Common myeloid progenitor, CD34-positive (primary cell): ENCODE measurements around the gene FRMD4B.

Experiments
- CTCF ChIA-PET: fragments of 350-600 bp; sonication (Branson Sonifier 250); formaldehyde crosslinking; loops from one replicate; lab custom pipeline; 2021; ENCODE audit warnings: antibody characterized with exemption; lab: Charles Lee
- POLR2A ChIA-PET: fragments of 350-600 bp; sonication (Branson Sonifier 250); formaldehyde crosslinking; loops from one replicate; lab custom pipeline; 2021; ENCODE audit warnings: antibody characterized with exemption; lab: Charles Lee
- DNase-seq, 3 donors: peaks; one replicate each; pipeline versions ENCODE4 v3.0.0 to v3.0.0-alpha.2; 2013
- H3K27ac ChIP-seq, 2 experiments: 1 replicate in 1 of 2; 2 replicates in 1 of 2; pipeline ENCODE4 v1.7.0; 2013; ENCODE audit warnings: inconsistent platforms in 2 of 2, low read length in 2 of 2, mild to moderate bottlenecking in 2 of 2, low read depth in 1 of 2, moderate library complexity in 1 of 2; ENCODE audit not compliant: severe bottlenecking in 2 of 2, insufficient read depth in 1 of 2, poor library complexity in 1 of 2
- H3K27me3 ChIP-seq, 5 experiments: replicated peaks in 2 of 5; 1 replicate in 3 of 5; 2 replicates in 2 of 5; pipeline versions ENCODE4 v1.6.1 to v1.7.0; 2013; ENCODE audit warnings: low read length in 4 of 5, mild to moderate bottlenecking in 2 of 5, moderate library complexity in 2 of 5, inconsistent platforms in 1 of 5; ENCODE audit not compliant: insufficient read depth in 5 of 5, control insufficient read depth in 4 of 5
- H3K36me3 ChIP-seq, 4 experiments: 1 replicate in 2 of 4; 2 replicates in 2 of 4; pipeline versions ENCODE4 v1.6.1 to v1.7.0; 2013; ENCODE audit warnings: low read length in 3 of 4, control low read depth in 1 of 4, mild to moderate bottlenecking in 1 of 4; ENCODE audit not compliant: control insufficient read depth in 4 of 4, insufficient read depth in 4 of 4
- H3K4me1 ChIP-seq, 4 experiments: 1 replicate in 3 of 4; 2 replicates in 1 of 4; pipeline versions ENCODE4 v1.6.1 to v1.7.1; 2013; ENCODE audit warnings: low read length in 3 of 4, mild to moderate bottlenecking in 3 of 4, control low read depth in 1 of 4, inconsistent platforms in 1 of 4, moderate library complexity in 1 of 4; ENCODE audit not compliant: control insufficient read depth in 4 of 4, insufficient read depth in 4 of 4; ENCODE audit errors: control extremely low read depth in 1 of 4
- H3K4me3 ChIP-seq, 7 experiments: 1 replicate in 4 of 7; 2 replicates in 3 of 7; pipeline versions ENCODE4 v1.5.1 to v1.7.0; 2013; ENCODE audit warnings: mild to moderate bottlenecking in 7 of 7, low read length in 6 of 7, moderate library complexity in 6 of 7, inconsistent platforms in 2 of 7, low read depth in 2 of 7, control low read depth in 1 of 7; ENCODE audit not compliant: insufficient read depth in 4 of 7, control insufficient read depth in 1 of 7; ENCODE audit errors: extremely low read depth in 1 of 7
- H3K9me3 ChIP-seq, 5 experiments: 1 replicate in 4 of 5; 2 replicates in 1 of 5; pipeline versions ENCODE4 v1.6.1 to v1.7.1; 2013; ENCODE audit warnings: low read length in 4 of 5, mild to moderate bottlenecking in 2 of 5, inconsistent platforms in 1 of 5, low read depth in 1 of 5, moderate library complexity in 1 of 5; ENCODE audit not compliant: control insufficient read depth in 4 of 5, insufficient read depth in 2 of 5; ENCODE audit errors: control extremely low read depth in 1 of 5
- WGBS: methylation state at CpG from one replicate; pipeline ENCODE4 v1.1.5; 2013; ENCODE audit not compliant: insufficient coverage; 5-methylcytosine and 5-hydroxymethylcytosine counted together

The FRMD4B gene

DNA sequence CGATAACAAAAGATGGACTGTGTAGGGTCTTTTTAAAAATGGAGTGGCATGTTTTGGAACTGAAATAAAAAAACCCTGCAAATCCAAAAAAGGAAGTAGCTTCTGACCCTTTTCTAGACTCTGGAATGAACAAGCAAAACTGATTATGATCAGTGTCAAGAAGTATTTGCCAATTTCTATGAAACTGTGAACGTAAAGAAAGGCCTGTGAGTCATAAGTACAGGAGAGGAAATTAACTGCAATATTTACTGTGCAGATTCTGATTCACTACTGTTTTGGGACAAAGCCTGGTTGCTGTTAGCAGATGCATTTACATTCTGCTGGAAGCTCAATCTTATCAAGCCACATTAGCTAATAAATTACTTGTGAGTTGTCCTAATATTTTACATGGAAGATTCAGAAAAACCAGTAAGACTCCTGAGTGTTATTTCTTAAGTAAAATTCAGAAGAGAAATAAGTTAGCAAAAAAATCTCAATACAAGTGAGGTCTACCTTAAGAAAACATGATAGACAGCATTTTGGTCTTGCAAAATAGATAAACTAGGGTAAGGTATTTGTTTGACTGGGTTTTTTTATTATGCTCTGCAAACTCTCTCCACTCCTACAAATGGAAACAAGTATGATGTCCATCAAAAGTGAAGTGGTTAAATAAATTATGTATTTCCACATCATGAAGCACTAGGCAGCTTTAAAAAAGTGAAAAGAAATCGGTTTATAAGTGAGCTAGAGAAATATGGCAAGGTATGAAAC lies 173.3 kb downstream of the FRMD4B start:
- DNase-seq: peak; percentile 64 to 92 (median 84)
- H3K36me3 ChIP-seq: peaks cover 7 to 37% (median 15%) of the 10 kb centered on the region in 4 experiments
- no peaks in the 10 kb centered on the region for H3K27me3 ChIP-seq
- H3K27ac ChIP-seq: peak overlapping the region in 1 of 2 experiments; percentile 25
- ChIA-PET POLR2A (interaction anchor here (0.6 kb wide), 1 partner anchor 177 kb away, joined by 4 read pairs; no protein-coding TSS in a partner anchor), CTCF (no interaction called here)
- H3K4me1 ChIP-seq: peaks cover 3 to 13% (median 9%) of the 10 kb centered on the region in 4 experiments
- no peaks in the 10 kb centered on the region for H3K9me3 ChIP-seq
- no peak overlapping the region for H3K4me3 ChIP-seq
- 40% methylated on average over 2 of the region's 3 CpGs for WGBS

DNA sequence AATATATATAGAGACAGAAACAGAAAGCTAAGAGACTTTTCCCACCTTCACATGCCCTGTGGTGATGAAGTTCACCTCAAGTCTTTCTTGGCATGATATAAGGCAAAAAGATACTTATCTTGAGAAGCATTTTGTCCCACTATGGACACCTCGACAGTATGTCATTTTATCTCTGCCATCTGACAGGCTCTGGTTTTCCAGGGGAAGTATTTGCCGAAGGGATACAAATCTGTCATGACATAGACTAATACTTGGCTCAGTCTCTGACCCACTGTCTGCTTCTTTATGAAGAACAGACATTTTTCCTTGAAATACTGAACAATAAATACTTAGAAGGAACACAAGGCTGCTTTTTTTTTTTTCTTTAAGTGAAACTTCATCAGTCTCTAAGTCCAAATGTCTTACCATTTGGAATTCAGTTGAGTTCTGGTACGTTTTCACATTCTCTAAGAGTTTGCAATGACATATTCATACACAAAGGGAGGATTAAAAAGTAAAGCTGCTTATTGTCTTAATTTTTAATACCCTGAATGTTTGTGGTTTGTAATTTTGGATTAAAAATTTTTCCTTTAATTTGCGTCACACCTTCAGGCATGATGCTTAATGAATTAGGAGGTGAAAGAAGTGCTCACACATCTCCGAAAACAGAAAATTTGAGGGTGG lies 175.7 kb downstream of the FRMD4B start:
- peaks cover 3 to 13% (median 9%) of the 10 kb centered on the region in 4 experiments for H3K4me1 ChIP-seq
- H3K4me3 ChIP-seq: no peak overlapping the region
- DNase-seq: no peak
- H3K27me3 ChIP-seq: no peaks in the 10 kb centered on the region
- ChIA-PET CTCF (interaction anchor here (1.1 to 1.3 kb wide), 4 partner anchors 19 to 49 kb away, joined by 3 to 4 read pairs (median 4); no protein-coding TSS in a partner anchor), POLR2A (no interaction called here)
- no peak overlapping the region for H3K27ac ChIP-seq
- WGBS: 73% methylated on average over 4 of the region's 5 CpGs
- peaks cover 10 to 33% (median 13%) of the 10 kb centered on the region in 4 experiments for H3K36me3 ChIP-seq
- no peaks in the 10 kb centered on the region for H3K9me3 ChIP-seq

DNA sequence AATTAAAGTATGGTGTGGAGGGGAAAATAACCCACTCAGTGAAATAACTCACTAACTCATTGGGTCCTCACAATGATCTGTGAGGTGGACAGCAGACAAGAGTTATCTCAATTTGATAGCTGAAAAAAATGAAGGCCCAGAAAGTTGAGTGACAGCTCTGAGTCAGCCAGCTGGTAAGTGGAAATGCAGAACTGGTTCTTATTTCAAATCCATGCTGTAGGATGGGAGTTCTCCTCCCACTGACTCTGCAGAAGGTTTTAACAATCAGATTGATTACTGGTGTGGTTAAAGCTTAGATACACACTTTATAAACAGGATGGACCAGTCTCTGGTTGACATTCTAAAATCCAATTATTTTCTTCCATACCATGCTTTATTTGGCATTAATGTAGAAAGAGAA lies 176.5 kb downstream of the FRMD4B start:
- peaks cover 9 to 30% (median 14%) of the 10 kb centered on the region in 4 experiments for H3K36me3 ChIP-seq
- H3K27ac ChIP-seq: no peak overlapping the region
- no peak for DNase-seq
- no peak overlapping the region for H3K4me3 ChIP-seq
- no peaks in the 10 kb centered on the region for H3K9me3 ChIP-seq
- ChIA-PET POLR2A (no interaction called here), CTCF (interaction anchor here (0.8 to 1.3 kb wide), 5 partner anchors 9 to 48 kb away, joined by 3 to 4 read pairs (median 4); no protein-coding TSS in a partner anchor)
- no peaks in the 10 kb centered on the region for H3K27me3 ChIP-seq
- peaks cover 3 to 13% (median 9%) of the 10 kb centered on the region in 4 experiments for H3K4me1 ChIP-seq

DNA sequence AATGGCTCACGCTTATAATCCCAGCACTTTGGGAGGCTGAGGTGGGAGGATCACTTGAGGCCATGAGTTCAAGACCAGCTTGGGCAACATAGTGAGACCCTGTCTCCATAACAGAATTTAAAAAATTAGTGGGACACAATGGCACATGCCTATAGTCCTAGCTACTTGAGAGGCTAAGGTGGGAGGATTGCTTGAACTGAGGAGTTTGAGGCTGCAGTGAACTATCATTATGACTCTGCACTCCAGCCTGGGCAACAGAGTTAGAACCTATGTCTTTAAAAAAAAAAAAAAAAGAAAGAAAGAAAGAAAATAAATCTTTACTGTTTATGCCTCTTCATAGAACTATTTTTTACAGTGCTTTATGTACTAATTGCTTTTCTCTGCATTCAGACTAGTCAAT lies 178.9 kb downstream of the FRMD4B start:
- Histone ChIP-seq H3K27me3 (no peaks in the 10 kb centered on the region), H3K4me3 (no peak overlapping the region), H3K27ac (no peak overlapping the region), H3K4me1 (peaks cover 0 to 3% (median 0%) of the 10 kb centered on the region in 4 experiments), H3K36me3 (peaks cover 3 to 35% (median 11%) of the 10 kb centered on the region in 4 experiments), H3K9me3 (no peaks in the 10 kb centered on the region)
- no peak for DNase-seq
- WGBS: 100% methylated on average over 1 of the region's 1 CpG
- POLR2A ChIA-PET: no interaction called here
- CTCF ChIA-PET: interaction anchor here (0.8 to 1.4 kb wide), 3 partner anchors 13 to 86 kb away, joined by 3 read pairs; no protein-coding TSS in a partner anchor

DNA sequence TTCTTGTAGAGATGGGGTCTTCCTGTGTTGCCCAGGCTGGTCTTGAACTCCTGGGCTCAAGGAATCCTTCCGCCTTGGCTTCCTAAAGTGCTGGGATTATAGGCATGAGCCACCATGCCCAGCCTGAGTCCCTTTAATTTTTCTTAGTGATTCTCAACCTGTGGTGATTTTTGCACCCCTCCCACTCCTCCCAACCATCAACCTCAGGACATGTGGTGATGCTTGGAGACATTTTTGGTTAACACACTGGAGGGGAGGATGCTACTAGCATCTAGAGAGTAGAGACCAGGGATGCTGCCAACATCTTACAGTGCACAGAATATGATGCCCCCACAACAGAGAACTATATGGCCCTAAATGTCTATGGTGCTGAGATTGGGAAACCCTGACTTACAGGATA lies 180.5 kb downstream of the FRMD4B start:
- Histone ChIP-seq H3K36me3 (peaks cover 3 to 32% (median 9%) of the 10 kb centered on the region in 4 experiments), H3K27ac (no peak overlapping the region), H3K27me3 (no peaks in the 10 kb centered on the region), H3K4me3 (no peak overlapping the region), H3K4me1 (no peaks in the 10 kb centered on the region), H3K9me3 (no peaks in the 10 kb centered on the region)
- CTCF ChIA-PET: no interaction called here
- no peak for DNase-seq
- POLR2A ChIA-PET: no interaction called here
- 100% methylated on average over 1 of the region's 1 CpG for WGBS

DNA sequence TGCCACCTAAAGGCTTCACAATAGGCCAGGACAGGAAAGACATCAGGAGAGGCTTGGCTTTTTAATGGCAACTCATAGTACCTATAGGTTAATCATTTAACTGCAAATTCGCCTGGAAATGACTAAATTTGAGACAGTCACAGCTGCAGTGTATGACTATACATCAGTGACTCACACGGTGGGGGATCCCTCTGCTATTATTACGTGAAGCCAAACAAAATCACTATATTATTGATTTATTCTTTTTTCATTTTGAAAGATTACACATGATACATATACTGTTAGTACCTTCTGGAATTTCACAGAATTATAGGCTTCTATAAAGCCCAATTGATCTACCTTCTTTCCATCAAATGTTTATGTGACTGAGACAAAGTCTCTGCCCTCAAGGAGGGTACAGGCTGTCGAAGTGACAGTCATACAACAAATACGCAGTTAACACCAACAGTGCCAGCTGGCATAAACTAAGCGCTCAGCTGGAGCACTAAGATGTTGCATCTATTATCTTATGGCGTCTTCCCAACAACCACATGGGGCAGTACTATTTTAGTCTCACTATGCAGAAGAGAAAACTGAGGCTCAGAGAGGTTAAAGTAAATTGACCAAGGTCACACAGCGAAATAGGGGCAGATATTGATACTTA lies 181.5 kb downstream of the FRMD4B start:
- DNase-seq: no peak
- H3K4me1 ChIP-seq: peaks cover 1 to 3% (median 3%) of the 10 kb centered on the region in 4 experiments
- H3K9me3 ChIP-seq: no peaks in the 10 kb centered on the region
- H3K27ac ChIP-seq: no peak overlapping the region
- CTCF ChIA-PET: no interaction called here
- H3K4me3 ChIP-seq: no peak overlapping the region
- POLR2A ChIA-PET: no interaction called here
- no peaks in the 10 kb centered on the region for H3K27me3 ChIP-seq
- 98% methylated on average over 5 of the region's 8 CpGs for WGBS
- H3K36me3 ChIP-seq: peaks cover 3 to 25% (median 5%) of the 10 kb centered on the region in 4 experiments
